IPS-NIHi7 (cell line): ENCODE results near the gene KNOP1.
"Not testable (repeated sequence)": the region's sequence is repeated elsewhere in the genome, so short reads cannot be mapped to it uniquely, and the experiment has no call there.

Source experiments
- DNase-seq: peaks from one replicate; pipeline ENCODE4 v3.0.0; 2012; ENCODE audit warnings: mixed read lengths; ENCODE audit errors: extremely low spot score

KNOP1 gene

DNA sequence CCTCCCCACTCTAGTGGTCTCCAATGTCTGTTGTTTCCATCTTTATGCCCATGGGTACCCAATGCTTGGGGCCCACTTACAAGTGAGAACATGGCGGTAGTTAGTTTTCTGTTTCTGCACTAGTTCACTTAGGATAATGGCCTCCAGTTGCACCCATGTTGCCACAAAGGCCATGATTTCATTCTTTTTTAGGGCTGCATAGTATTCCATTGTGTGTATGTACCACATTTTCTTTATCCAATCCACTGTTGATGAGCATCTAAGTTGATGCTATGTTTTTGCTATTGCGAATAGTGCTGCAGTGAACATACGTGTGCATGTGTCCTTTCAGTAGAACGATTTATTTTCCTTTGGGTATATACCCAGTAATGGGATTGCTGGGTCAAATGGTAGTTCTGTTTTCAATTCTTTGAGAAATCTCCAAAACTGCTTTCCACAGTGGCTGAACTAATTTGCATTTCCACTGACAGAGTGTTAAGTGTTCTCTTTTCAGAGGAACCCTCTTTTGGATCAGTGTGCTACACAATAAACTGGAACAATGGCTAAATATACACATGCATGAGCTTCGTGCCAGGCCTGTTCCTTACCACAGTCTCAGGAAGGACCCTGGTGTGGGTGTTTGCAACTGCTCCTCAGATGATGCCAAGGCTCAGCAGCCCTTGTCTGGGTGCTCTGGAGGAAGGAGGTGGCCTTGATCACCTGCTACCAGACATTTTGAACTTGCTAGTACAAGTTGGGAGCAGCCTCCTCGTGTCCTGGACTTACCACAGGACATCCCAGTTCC lies 34.4 kb downstream of the KNOP1 start:
- no peak for DNase-seq

DNA sequence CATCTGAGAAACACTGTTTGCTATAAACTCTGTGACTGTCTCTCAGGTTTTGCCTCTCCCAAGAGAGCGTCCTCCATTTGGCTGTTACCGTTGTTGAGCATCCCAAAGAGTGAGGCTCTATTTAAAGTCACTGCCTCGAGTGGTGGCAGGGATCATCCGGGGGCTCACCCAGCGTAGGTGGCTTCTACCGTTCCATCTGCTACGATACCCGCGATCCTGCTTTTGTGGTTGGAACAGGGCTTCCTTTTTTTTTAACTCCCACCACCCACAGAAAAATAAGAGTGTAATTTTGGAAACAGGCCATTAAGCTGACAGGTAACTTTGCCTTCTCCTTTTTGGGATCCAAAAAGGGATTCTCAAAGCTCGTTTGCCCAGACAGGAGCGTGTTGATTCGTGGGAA lies 36.4 kb downstream of the KNOP1 start:
- DNase-seq, result no peak

DNA sequence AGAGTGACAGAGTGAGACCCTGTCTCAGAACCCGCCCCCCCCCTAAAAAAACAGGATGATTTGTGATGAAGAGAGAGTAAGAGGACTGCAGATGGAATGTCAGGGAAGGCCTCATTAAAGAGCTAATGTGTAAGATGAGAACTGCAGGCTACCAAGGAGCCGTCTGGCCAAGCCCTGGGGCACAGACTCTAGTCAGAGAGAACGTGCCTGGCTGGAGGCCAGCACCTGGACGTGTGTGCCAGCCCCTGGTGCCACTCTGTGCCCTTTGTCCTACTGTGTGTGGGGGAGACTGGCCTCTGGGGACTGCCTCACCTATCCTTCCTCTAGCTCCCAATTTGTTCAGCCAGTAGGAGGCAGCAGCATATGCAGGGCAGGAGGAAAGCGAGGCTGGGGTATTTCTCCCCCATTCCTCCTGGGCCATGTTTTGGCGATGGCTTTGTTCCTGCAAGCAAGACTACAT lies 37.1 kb downstream of the KNOP1 start:
- DNase-seq, result peak; percentile 54

DNA sequence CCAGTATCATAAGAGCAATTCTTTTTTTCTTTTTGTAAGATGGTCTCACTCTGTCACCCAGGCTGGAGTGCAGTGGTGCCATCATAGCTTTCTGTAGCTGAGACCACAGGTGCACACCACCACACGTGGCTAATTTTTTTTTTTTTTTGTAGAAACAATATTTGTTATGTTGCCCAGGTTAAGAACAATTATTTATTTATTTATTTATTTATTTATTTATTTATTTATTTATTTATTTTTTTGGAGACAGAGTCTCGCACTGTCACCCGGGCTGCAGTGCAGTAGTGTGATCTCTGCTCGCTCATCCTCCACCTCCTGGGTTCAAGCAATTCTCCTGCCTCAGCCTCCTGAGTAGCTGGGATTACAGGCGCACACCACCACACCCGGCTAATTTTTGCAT lies 38.7 kb downstream of the KNOP1 start:
- not testable (repeated sequence) for DNase-seq

DNA sequence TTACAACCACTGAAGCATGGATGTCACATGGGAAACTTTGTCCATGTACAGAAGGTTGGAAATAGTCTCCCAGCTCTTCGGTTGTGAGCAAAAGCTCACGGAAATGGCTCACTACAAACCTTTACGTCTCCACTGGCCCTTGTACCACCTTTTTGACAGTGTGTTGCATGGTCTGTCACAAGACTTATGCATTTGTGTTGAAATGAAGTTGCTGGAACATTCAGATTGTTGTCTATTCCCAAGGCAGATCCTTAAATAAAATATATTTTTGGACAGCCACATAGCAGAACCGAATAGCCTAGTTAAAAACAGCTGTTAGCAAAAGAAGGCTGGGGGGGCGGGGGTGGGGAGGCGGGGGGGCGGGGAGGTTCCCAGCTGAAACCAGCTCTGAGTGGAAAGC lies 39.2 kb downstream of the KNOP1 start:
- DNase-seq, result no peak

DNA sequence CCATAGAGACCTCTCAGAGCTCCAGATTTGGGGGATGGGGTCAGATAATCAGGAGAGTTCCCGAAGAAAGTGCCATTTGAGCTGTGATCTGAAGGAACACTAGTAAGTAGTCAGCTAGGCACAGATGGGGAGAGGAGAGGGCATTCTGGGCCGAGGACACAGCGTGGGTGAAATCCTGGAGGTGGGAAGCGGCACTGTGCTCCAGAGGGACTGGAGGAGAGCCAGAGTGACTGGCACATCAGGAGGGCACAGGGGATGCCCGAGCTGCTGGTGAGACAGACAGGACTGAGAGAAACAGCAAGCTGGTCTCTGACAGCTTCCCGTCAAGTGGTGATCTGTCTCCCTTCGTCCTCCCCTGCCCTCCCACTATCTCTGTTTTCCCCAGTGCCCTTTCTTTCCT lies 40.6 kb downstream of the KNOP1 start:
- DNase-seq, result no peak

DNA sequence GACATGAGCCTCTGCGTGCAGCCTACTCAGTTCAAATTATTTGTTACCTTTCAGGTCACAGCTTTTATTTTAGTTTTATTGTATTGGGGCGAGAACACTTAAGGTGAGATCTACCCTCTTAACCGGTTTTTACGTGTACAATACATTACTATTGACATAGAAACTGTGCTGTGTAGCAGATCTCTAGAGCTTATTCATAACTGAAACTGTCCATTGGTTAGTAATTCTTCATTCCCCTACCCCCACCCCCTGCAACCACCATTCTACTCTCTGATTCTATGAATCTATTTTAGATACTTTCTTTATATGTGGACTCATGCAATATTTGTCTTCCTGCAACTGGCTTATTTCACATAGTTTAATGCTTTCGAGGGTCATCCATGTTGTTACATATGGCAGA lies 43.5 kb downstream of the KNOP1 start:
- DNase-seq, result no peak

DNA sequence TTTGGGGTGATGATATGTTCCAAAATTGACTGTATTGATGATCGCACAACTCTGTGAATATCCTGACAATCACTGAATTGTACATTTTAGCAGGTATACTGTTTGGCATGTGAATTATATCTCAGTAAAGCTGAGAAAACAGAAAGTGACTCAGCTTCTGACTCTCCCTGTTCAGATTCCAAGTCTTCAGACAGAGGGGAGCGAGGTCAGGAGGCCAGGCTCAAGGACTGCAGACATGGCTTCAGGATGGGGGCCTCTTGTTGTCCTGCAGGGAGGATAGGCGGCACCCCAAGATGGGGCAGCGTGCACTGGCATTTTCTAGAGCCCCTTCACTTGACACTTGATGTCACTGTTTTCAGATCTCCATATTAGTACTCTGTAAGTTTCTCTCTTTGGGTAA lies 45.6 kb downstream of the KNOP1 start:
- no peak for DNase-seq

DNA sequence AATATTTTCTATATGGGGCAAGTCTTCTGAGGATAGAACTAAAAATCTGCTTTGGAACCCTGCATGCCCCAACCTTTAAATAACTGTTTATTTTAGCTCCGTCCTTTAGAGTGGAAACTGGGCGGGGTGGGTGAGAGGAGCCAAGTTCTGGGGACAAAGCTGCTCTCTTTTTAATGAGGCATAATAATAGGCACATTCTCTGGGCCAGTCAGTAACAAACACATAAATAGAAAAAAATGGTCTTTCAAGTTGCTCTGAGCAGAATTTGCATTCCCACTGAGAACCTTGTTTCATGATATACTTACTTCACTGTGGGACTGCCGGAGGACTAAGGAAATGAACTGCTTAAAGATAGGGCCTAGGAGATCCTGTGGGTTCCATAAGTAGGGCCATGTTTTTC lies 51.5 kb downstream of the KNOP1 start:
- DNase-seq, result no peak

DNA sequence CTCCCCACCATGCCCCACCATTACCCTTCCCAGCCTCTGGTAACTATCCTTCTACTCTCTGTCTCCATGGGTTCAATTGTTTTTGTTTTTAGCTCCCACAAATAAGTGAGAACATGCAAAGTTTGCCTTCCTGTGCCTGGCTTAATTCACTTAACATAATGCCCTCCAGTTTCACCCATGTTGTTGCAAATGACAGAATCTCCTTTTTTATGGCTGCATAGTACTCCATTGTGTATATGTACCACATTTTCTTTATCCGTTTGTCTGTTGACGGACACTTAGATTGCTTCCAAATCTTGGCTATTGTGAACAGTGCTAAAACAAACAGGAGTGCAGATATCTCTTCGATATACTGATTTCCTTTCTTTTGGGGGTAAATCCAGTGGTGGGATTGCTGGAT lies 52.7 kb downstream of the KNOP1 start:
- DNase-seq, result not testable (repeated sequence)

DNA sequence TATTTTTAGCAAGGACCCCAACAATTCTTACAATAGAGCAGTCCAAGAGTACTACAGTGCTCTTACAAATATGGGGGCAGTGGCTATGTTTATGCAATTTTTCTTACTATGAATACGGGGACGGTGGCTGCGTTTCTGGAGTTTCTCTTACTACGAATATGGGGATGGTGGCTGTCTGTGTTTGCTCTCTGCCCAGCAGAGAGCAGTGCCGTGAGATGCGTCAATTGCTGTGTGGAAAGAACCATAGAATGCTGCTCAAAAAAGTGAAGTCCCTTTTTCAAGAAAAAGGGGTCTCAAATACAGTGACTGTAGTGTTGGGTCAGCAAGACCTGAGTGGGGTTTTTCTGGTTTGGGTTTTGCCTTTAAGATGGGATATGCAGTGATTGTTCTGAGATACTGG lies 53.9 kb downstream of the KNOP1 start:
- DNase-seq, result no peak

DNA sequence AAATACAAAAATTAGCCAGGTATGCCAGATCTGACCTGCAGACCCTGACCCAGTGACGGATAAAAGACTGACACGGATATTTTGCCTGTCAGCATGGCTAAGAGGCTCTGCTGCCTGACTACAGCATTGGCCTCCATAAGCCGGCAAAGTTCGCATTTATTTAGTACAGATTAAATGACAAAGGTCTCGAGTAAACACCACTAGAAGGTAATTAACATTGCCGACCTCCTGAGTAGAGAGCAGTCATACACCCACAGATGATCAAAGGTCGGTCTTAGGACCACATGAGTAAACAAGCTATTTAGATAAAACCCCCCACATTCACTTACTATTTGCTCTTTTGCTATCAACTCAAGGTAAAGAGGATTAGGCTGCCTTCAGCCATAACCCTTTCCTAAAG lies 55.7 kb downstream of the KNOP1 start:
- DNase-seq, result no peak

DNA sequence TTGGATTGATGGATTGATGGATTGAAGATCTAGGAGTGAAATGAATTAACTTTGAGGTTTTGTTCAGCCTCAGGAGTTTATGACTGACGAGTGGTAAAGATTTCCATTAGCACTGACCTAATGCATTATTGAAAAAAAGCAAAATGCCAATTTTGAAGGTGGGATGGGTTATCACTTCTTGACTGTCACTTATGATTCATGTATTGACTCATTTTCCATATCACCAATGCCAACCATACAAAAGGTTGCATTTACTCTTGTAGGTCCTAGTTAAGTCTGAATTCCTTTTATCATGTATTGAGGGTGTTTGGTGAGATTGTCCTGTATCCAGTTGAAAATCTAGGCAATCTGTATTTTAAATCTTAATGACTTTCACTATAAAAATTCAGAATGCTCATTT lies 57.6 kb downstream of the KNOP1 start:
- no peak for DNase-seq

DNA sequence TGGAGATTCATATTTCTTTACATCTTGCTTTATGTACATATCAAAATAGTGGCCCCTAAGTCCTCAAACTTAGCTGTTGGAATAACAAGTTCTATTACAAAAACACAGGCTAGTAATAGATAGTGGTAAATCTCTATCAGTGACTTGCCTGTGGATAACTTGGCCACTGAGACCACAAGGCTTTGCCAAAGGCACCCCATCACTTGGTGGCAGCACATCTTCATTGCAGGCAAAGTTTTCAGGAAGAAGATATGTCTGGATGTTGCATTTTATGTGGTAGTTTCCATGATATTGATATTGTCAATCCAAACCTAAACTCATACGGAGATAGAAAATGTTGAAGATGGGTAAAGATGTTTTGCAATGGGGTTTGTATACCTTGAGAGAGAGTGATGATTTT lies 58.5 kb downstream of the KNOP1 start:
- no peak for DNase-seq

DNA sequence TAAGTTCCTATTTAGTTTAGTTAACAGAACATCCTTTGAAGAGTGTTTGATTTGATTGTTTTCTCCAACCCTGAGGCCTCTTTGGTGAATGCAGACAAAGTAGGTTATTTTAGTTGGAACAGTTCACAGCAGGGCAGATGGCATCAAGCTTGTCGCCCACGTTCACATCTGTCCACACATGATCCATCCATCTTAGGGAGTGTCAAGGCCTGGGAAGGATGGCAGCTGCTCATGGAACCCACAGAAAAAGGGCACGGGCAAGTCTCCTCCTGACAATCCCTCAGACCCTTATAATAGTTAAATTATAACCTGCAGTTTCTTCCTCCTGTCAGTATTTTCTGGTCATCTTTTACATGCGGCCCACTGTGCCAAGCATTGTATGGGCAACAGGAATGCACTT lies 60.2 kb downstream of the KNOP1 start:
- DNase-seq, result no peak

DNA sequence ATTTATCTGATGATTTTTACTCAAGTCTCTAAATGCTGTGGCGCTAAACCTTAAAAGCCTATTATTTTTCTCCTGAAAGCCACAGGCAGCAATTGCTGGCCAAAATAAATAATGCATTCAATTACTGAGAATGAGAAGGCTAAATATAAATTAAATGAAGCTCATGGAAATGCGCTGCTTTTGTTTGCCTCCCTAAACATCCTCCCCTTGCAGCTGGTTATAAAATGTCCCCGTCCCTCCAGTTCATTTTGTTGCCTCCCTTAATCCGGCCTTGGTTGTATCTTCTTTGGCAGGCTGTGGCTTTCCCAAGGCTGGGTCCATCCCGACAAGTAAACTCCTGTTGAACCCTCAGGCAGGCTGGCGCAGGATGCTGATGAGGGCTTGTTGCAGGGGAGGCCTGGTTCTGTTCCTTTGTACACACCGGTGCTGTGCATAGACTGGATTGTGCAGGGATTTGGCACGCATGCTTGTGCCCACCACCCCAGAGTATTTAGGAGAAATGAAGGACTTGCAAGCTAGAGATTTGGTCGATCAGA lies 62.7 kb downstream of the KNOP1 start:
- DNase-seq, result no peak

DNA sequence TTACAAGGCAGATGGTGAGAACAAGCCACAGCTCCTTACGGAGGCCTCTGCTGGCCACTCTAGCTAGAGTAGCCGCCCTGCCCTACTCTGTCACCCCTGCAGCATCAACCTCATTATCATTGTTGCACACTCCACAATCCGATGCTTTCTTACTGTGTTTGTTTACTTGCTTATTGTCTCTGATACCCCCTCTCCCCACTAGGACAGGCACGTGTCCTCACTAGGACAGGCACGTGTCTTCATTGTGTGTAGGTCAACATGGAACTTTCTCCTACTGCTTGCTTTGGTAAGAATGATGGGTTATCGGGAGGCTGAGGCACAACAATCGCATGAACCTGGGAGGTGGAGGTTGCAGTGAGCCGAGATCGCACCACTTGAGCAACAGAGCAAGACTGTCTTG lies 63.9 kb downstream of the KNOP1 start:
- no peak for DNase-seq
